Activated CD8-positive, alpha-beta memory T cell treated with anti-CD3 and anti-CD28 coated beads for 4 hours (primary cell): ENCODE data around the gene ELOVL5.

Source experiments
- DNase-seq, 2 donors: peaks; one replicate each; pipeline ENCODE4 v3.0.0-alpha.2; 2020; ENCODE audit warnings: low read depth in 2 of 2

ELOVL5 gene

DNA sequence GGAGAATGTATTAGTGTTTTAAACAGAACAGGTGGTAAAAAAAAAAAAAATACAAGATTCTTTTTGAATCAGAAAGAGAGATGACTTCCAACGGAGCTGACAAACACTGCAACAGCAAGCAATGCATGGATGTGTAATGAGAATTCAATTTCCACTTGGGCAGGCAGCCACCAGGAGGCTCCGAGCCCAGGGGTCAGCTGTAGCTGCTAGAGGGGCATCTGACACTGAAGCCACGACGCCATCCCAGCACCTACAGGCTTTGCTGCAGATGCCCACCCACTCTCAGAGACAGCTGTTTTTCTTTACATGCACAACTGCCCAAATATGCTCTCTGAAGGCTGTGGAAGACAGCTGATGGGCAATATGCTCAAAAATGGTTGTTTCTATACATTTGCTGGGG, 75.4 kb downstream of the ELOVL5 start:
- no peak for DNase-seq

DNA sequence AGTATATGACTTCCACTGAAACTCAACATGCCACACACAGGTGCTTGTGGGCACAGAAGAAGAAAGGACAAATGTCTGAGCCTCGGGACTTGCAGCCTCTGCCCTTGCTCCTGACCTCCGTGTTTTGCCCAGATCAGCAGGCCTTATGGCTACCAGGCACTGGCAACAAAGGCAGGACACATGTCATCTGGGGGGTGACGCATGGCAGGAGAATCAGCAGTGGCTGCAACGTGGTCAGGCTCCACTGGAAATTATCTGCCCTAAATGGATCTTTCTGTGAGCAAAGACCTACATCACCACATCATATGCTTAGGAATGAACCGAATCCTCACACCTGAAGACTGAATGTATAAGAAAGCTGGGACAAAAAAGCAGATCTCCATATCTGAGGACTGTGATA, 78.9 kb downstream of the ELOVL5 start:
- DNase-seq = no peak

DNA sequence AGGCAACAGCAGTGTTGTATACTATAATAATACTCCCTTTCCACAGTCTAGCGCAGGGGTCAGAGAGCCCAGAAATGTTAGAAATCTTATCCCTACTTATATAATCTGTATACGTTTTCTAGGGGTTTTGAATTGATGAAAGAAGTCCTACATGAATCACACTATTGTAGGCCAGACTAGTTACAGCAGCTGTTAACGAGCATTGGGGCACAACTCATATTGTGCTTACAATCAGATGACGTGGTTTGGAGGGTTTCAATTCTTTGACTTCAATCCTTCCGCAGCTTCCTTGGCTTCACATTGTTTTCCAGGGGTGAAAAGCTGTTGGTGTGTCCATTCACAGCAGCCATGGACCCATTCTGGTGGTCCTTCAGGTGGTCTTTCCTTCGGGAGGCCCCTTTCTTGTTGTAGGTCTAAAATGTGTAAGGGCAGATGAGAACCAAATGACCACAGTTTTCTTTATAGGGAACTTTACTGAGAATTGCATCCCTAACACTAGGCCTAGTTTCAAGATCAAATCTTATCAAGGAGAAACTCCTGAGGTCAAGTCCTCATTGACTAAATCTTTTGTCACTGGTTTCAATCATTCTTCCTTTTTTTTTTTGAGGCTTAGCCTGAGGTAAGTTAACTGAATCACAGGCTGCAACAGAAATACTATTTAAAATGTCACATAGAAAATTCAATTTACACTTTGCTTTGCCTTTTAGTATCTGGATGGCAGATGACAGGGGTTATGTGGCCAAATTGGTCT, 79.7 kb downstream of the ELOVL5 start:
- DNase-seq = no peak

GRCh38 chr6:53266553-53267090, 82.1 kb downstream of the ELOVL5 start:
- no peak for DNase-seq

- no peak for DNase-seq
Observed at GRCh38 chr6:53264915-53265607, 83.7 kb downstream of the ELOVL5 start.

DNA sequence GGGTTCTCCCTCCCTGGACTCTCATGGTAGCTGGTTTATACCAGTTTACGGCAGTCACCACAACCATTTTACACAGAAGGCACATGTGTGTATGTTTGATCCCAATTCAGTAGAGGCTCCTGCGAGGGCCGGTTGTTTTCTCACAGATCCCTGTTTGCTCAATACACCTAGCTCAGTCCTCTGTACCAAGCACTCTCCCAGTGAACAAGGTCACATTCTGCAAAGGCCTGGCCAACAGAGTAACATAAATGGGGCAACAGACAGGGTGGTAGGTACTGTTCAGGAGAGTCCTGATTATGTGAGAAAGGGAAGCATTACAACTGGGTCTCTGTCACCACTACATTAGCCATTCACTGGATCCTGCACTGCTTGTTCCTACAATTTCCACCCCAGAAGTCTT, 84.4 kb downstream of the ELOVL5 start:
- DNase-seq = no peak

GRCh38 chr6:53263917-53264316, 84.8 kb downstream of the ELOVL5 start:
- DNase-seq = no peak

- DNase-seq = no peak
Observed at GRCh38 chr6:53259860-53260580, 88.7 kb downstream of the ELOVL5 start.

DNA sequence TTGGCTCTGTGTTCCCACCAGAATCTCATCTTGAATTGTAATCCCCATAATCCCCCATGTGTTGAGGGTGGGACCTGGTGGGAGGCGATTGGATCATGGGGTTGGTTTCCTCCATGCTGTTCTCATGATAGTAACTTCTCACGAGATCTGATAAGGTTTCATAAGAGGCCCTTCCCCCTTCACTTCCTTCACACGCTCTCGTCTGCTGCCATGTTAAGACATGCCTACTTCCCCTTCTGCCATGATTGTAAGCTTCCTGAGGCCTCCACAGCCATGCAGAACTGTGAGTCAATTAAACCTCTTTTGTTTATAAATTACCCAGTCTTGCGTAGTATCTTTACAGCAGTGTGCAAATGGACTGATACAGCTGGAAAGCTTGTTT, 90.0 kb downstream of the ELOVL5 start:
- DNase-seq = no peak

DNA sequence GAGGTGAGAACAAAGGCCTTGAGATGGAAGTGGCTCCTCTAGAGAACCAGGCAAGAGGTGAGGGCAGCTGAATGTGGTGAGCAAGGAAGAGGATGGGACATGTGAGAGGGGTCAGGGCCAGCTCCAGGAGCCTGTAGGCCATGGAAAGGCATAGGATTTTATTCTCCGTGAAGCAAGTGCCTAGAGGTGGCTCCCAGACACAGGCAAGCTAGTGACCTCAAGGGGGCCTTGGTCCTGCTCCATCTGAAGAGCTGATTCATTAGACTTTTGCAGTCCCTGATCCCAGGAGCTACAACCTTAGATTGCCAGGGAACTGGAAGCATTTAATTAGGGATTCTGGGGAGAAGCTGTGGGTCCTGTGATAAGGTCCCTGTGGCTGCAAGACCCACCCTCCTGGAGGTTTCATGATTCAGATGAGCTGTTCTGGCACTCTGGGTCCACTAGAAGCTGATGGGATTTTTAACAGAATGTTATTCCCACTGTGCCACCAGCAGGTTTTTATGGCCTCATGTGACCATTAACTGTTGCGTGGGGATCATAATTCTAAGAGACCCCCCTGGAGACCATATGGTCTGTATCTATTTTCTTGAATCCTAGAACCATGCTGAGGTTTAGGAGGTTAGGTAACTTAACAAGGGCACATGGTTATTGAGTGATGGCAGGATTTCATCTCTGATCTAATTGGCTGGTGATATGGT, 90.5 kb downstream of the ELOVL5 start:
- no peak for DNase-seq

DNA sequence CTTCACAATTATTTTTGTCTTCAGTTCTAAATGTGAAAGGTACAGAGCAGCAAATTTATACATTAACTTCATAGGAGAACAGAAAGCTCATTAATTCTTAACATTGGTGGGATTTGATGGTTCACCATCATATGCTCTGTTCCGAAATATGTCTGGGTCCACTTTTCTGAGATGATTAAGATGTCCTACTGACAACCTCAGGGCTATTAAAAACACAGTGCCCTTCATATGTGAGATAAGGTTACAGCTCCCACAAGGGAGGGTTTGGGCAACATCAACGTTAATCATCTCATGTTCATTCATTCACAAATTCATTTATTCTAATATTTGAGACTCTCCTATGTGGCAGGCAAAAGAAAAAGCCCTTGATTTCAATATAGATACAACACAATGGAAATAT, 91.2 kb downstream of the ELOVL5 start:
- no peak for DNase-seq

- no peak for DNase-seq
Observed at GRCh38 chr6:53257001-53257400, 91.7 kb downstream of the ELOVL5 start.

GRCh38 chr6:53252177-53252692, 96.5 kb downstream of the ELOVL5 start:
- DNase-seq = no peak

DNA sequence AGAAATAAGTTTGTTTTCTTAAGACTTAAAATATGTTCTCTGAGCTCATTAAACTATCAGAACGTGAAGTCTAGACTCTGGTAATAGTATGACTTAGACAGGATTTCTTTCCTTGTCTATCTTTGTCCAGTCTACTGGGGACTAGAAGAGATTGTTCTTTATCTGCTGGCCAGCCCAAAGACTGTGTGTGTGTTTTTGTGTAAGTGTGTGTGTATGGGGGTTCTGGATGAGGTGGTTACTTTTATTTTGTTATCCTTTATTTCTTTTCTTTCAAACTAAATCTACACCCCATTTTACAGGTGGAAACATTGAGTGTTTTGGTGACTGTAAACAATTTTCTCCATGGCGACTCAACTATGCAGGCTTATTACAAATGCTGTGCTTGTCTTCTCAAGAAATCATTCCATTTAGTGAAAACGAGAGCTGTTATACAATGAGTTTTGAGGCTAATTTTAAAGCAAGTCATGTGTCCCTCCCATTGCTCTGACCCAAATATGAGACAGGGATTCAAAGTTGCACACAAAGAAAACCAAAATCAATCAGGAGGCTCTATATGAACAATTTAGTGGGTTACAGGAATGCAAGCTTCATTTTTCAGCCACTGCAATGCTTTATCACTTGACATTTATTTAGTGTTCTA, 97.6 kb downstream of the ELOVL5 start:
- DNase-seq = no peak

GRCh38 chr6:53250176-53251032, 98.3 kb downstream of the ELOVL5 start:
- DNase-seq = no peak

DNA sequence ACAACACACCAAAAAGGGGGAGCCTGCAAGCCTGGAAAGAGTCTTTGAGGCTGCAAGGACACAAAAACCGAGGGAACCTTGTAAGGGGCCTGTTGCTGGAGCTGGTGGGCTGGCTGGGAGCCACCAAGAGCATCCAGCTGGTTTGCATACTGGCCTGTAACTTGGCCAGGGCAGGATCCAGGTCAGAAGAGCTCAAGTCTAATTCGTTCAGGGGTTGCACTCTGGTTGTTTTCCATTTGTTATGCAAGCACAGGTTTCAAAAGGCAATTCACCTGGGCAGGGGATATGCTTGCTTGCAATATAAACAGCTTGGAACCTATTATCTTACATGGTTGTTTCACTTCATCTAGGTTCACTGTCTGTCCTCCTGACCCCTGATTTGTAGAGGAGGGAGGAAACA, 101.8 kb downstream of the ELOVL5 start:
- no peak for DNase-seq

DNA sequence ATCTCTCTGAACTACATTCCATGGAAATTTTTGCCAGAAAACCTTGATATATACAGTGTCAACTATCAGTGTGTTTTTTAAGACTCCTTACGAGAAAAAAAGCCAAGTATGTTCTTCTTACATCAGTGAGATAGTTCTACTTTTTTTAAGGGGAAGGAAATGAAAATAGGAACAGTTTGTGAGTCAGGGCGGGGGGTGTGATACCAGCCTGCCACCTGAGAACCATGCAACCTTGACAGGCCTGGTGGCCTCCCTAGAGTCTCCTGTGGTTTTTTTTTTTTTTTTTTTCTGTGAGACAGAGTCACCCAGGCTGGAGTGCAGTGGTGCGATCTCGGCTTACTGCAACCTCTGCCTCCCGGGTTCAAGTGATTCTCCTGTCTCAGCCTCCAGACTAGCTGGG, 103.8 kb downstream of the ELOVL5 start:
- DNase-seq = no peak

GRCh38 chr6:53244399-53244931, 104.3 kb downstream of the ELOVL5 start:
- no peak for DNase-seq

GRCh38 chr6:53241938-53242337, 106.8 kb downstream of the ELOVL5 start:
- no peak for DNase-seq

- DNase-seq = no peak
Observed at GRCh38 chr6:53240761-53241160, 108.0 kb downstream of the ELOVL5 start.
